Sigmoid colon (tissue), 7 donors: ENCODE measurements around the gene ADGB. TPM values are rescaled to one million over a fixed set of nuclear protein-coding genes. Genes with fewer than 3 reads are reported as not detected.

ENCODE experiments used
- DNase-seq: peaks from one replicate; pipeline ENCODE4 v3.0.0-alpha.2; 2019
- H3K27ac ChIP-seq, 4 donors: fragments of 200-600 bp; sonication (generic); one replicate each; pipeline ENCODE4 v1.5.1; 2016 to 2019; ENCODE audit warnings: mild to moderate bottlenecking in 1 of 4
- H3K27me3 ChIP-seq, 3 donors: fragments of 200-600 bp; sonication (generic); one replicate each; pipeline ENCODE4 v1.5.1; 2019; ENCODE audit warnings: mild to moderate bottlenecking in 1 of 3
- H3K36me3 ChIP-seq, 4 donors: fragments of 200-600 bp; sonication (generic); one replicate each; pipeline ENCODE4 v1.5.1; 2016 to 2019
- H3K4me1 ChIP-seq, 4 donors: fragments of 200-600 bp; sonication (generic); one replicate each; pipeline ENCODE4 v1.5.1; 2017 to 2019
- H3K4me3 ChIP-seq, 4 donors: fragments of 200-600 bp; sonication (generic); one replicate each; pipeline ENCODE4 v1.5.1; 2017 to 2019; ENCODE audit warnings: mild to moderate bottlenecking in 2 of 4, moderate library complexity in 1 of 4
- H3K9me3 ChIP-seq, 4 donors: fragments of 200-600 bp in 3 of 4; sonication (generic) in 3 of 4; one replicate each; pipeline versions ENCODE4 v1.5.1 to v1.6.1; 2013 to 2019
- EP300 ChIP-seq, 4 donors: sonication (generic); formaldehyde crosslinking; IDR thresholded peaks; one replicate each; pipeline ENCODE4 v1.6.1; 2017; ENCODE audit warnings: antibody characterized with exemption in 4 of 4
- POLR2A ChIP-seq, 2 donors: fragments of 450-650 bp; IDR thresholded peaks; one replicate each; pipeline ENCODE4 v1.6.1; 2016; ENCODE audit warnings: antibody characterized with exemption in 2 of 2, mild to moderate bottlenecking in 2 of 2, moderate library complexity in 2 of 2
- POLR2AphosphoS5 ChIP-seq, 4 donors: sonication (generic); formaldehyde crosslinking; IDR thresholded peaks; one replicate each; pipeline ENCODE4 v1.6.1; 2017; ENCODE audit warnings: antibody characterized with exemption in 4 of 4
- WGBS, 2 donors: extraction: QIAGEN DNeasy Blood & Tissue Kit; methylation state at CpG; one replicate each; pipeline ENCODE4 v1.1.7; 2013; 5-methylcytosine and 5-hydroxymethylcytosine counted together
- intact Hi-C: fragments of 100-400 bp; cut with DNase I; formaldehyde crosslinking; loops from one replicate; pipeline ENCODE4 v1.15.1; 2023
- polyA plus RNA-seq, 3 donors: library from polyadenylated mRNA; stranded (reverse); fragments of 200-250 nt; gene quantifications; one replicate each; pipeline ENCODE4 v1.2.3, GENCODE V29; 2013
- total RNA-seq, 4 donors: library from RNA; depleted of rRNA; stranded (reverse); fragments of >200 nt; gene quantifications; one replicate each; pipeline ENCODE4 v1.1.0, GENCODE V29; 2016
- TF ChIP-seq, protein P1 (sequence below), 4 experiments: fragments of 450-650 bp in 3 of 4; fragments of 200-600 bp in 1 of 4; IDR thresholded peaks; one replicate each; pipeline ENCODE4 v1.5.1; 2016 to 2019; ENCODE audit warnings: antibody characterized with exemption in 4 of 4, mild to moderate bottlenecking in 3 of 4, moderate library complexity in 2 of 4
- donor health status: healthy with polysubstance abuse.
- donor health status: Bipolar disorder and iron deficiency.
- donor health status: healthy.

ADGB gene
- total and polyA plus RNA-seq, 7 donors = 0.13 to 0.55 TPM; not detected in 5

DNA sequence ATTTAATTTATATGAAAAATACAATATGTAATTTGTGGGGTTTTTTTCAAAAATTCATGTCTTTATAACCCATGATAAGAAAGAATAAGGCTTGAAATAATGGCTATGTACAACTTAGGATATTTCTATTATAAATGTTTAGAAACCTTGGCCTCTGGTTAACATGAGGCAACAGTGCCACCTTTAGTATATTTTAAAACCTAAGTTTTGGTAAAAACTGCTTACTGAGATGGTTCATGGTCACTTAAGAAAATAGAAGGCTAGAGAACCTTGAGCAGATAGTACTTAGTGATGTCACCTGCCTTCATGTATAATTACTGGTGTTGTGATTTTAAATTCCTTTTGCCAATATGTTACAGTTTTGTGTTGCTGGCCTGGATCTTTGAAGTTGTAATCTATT is 176.4 kb downstream of the ADGB start:
- no peaks in the 10 kb centered on the region for H3K27me3 ChIP-seq
- no peaks in the 10 kb centered on the region for H3K4me1 ChIP-seq
- no peaks in the 10 kb centered on the region for H3K9me3 ChIP-seq
- no peak overlapping the region for H3K4me3 ChIP-seq
- no peak overlapping the region for H3K27ac ChIP-seq
- TF ChIP-seq POLR2AphosphoS5 (IDR thresholded peaks at IDR 0.05) (no peak), EP300 (IDR thresholded peaks at IDR 0.05) (no peak)
- TF ChIP-seq, protein P1, sequence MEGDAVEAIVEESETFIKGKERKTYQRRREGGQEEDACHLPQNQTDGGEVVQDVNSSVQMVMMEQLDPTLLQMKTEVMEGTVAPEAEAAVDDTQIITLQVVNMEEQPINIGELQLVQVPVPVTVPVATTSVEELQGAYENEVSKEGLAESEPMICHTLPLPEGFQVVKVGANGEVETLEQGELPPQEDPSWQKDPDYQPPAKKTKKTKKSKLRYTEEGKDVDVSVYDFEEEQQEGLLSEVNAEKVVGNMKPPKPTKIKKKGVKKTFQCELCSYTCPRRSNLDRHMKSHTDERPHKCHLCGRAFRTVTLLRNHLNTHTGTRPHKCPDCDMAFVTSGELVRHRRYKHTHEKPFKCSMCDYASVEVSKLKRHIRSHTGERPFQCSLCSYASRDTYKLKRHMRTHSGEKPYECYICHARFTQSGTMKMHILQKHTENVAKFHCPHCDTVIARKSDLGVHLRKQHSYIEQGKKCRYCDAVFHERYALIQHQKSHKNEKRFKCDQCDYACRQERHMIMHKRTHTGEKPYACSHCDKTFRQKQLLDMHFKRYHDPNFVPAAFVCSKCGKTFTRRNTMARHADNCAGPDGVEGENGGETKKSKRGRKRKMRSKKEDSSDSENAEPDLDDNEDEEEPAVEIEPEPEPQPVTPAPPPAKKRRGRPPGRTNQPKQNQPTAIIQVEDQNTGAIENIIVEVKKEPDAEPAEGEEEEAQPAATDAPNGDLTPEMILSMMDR (IDR thresholded peaks at IDR 0.05) = no peak
- H3K36me3 ChIP-seq = no peaks in the 10 kb centered on the region
- intact Hi-C loops = no loop called here
- DNase-seq = no peak

DNA sequence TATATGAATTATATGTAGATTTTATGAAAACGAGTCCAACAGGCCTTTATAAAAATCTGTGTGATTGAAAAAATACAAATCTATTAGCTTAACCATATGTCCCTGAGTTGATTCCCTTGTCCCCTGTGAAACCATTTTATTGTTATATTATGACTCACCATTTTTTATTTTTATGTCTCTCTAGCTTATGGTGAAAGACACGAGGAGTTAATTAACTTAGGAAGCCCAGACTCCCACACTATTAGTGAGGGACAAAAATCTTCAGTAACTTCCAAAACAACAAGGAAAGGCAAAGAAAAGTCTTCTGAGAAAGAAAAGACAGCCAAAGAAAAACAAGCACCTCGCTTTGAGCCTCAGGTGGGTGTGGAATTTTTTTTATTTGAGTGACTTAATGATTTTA is 183.1 kb downstream of the ADGB start:
- H3K9me3 ChIP-seq = no peaks in the 10 kb centered on the region
- no peaks in the 10 kb centered on the region for H3K4me1 ChIP-seq
- intact Hi-C loops = no loop called here
- H3K4me3 ChIP-seq = no peak overlapping the region
- 73 to 78% methylated on average over 3 of the region's 3 CpGs for WGBS, 2 donors
- no peaks in the 10 kb centered on the region for H3K27me3 ChIP-seq
- TF ChIP-seq POLR2A (IDR thresholded peaks at IDR 0.05) (no peak), EP300 (IDR thresholded peaks at IDR 0.05) (no peak), POLR2AphosphoS5 (IDR thresholded peaks at IDR 0.05) (no peak)
- TF ChIP-seq, protein P1 (IDR thresholded peaks at IDR 0.05) = no peak
- DNase-seq = no peak
- no peak overlapping the region for H3K27ac ChIP-seq
- H3K36me3 ChIP-seq = no peaks in the 10 kb centered on the region

DNA sequence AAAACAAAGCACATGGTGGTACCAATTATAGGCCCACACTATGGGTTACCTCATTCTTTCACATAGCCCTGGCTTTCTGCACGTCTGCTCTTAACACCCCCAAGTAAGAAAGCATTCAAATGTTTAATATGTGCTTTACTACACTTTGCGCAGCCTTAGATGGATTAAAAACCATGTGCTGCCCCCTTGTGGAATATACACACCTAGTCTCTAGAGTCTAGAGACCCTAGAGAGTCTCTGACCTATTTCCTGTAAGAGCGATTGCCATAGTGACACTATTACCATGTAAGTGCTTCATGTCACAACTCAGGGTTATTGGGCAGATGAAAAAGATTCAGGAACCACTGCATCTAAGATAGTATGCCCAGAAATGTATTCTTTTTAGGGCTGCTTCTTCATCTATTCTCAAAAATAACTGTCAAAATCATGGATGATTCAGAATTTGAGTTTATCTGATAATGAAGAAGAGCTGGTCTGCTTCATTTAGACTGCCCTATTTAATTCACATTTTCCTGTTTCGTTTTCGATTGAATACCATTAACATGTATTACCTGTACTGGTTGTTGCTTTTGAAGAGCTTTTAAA is 186.3 kb downstream of the ADGB start:
- TF ChIP-seq POLR2AphosphoS5 (IDR thresholded peaks at IDR 0.05) (no peak), POLR2A (IDR thresholded peaks at IDR 0.05) (no peak), EP300 (IDR thresholded peaks at IDR 0.05) (no peak)
- TF ChIP-seq, protein P1 (IDR thresholded peaks at IDR 0.05) = no peak
- Histone ChIP-seq H3K27me3 (no peaks in the 10 kb centered on the region), H3K36me3 (no peaks in the 10 kb centered on the region), H3K4me1 (peaks cover 0 to 4% (median 0%) of the 10 kb centered on the region in 4 donors), H3K27ac (no peak overlapping the region), H3K4me3 (no peak overlapping the region), H3K9me3 (no peaks in the 10 kb centered on the region)
- WGBS, 2 donors = 41 to 53% methylated on average over 5 of the region's 5 CpGs
- intact Hi-C loops = no loop called here
- no peak for DNase-seq

DNA sequence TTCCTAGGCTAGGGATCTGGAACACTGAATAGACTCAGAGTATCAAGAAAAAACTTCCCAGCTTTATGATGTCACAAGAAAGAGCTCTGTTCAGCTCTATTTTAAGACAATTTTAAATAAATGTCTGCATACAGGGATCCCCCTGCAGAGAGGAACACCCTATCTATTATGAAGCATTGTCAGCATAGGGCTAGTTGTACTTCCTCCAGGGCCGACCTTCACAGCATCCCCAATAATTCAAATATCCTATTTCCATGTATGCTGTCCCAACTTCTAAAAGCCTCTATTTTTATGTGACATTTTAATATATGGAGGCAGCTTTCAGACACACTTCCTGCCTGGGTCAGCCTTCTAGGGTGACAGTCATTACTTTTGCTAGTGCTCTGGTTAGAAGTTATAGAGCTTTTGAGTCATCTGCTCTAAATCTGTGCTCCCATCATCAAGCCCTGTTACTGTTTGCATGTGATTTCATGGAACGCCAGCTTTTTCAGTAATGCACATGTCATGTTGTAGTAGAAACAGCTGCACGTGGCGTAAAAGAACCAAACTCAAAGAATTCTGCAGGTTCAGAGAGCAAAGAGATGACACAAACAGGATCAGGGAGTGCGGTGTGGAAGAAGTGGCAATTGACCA is 189.2 kb downstream of the ADGB start:
- Histone ChIP-seq H3K27me3 (no peaks in the 10 kb centered on the region), H3K27ac (no peak overlapping the region), H3K4me1 (peaks cover 0 to 4% (median 0%) of the 10 kb centered on the region in 4 donors), H3K9me3 (no peaks in the 10 kb centered on the region), H3K36me3 (no peaks in the 10 kb centered on the region), H3K4me3 (no peak overlapping the region)
- intact Hi-C loops = no loop called here
- TF ChIP-seq EP300 (IDR thresholded peaks at IDR 0.05) (no peak), POLR2AphosphoS5 (IDR thresholded peaks at IDR 0.05) (no peak), POLR2A (IDR thresholded peaks at IDR 0.05) (no peak)
- TF ChIP-seq, protein P1 (IDR thresholded peaks at IDR 0.05) = no peak
- DNase-seq = no peak
- 61 to 82% methylated on average over 5 of the region's 5 CpGs for WGBS, 2 donors
